Urinary bladder (tissue), 4 donors: Measurements from ENCODE around the gene ZFP36L2. TPM values are rescaled to one million over a fixed set of nuclear protein-coding genes. Genes with fewer than 3 reads are reported as not detected.
A peak's percentile ranks its signal among the peaks of the same experiment; 100 is the strongest.

ENCODE experiments used
- DNase-seq: peaks from one replicate; pipeline ENCODE4 v3.0.0-alpha.2; 2015; ENCODE audit errors: extremely low spot score
- H3K27ac ChIP-seq: one replicate; pipeline ENCODE4 v1.5.1; 2013; ENCODE audit warnings: low read depth, mild to moderate bottlenecking, moderate library complexity
- H3K36me3 ChIP-seq: one replicate; pipeline ENCODE4 v1.6.1; 2013; ENCODE audit warnings: mild to moderate bottlenecking, moderate library complexity; ENCODE audit not compliant: insufficient read depth
- H3K4me1 ChIP-seq: one replicate; pipeline ENCODE4 v1.6.1; 2013; ENCODE audit warnings: mild to moderate bottlenecking, moderate library complexity; ENCODE audit not compliant: insufficient read depth
- H3K4me3 ChIP-seq: one replicate; pipeline ENCODE4 v1.5.1; 2013; ENCODE audit warnings: low read depth, low read length
- WGBS: extraction: QIAGEN DNeasy Blood & Tissue Kit; methylation state at CpG from one replicate; pipeline ENCODE4 v1.1.7; 2013; 5-methylcytosine and 5-hydroxymethylcytosine counted together
- polyA plus RNA-seq: library from polyadenylated mRNA; stranded (reverse); fragments of 200-250 nt; gene quantifications from one replicate; pipeline ENCODE4 v1.2.3, GENCODE V29; 2013
- total RNA-seq: library from RNA; depleted of rRNA; stranded (reverse); fragments of >200 nt; gene quantifications from one replicate; pipeline ENCODE4 v1.2.3, GENCODE V29; 2014
- donor health status: healthy with polysubstance abuse.
- donor health status: healthy.

Gene ZFP36L2
- total and polyA plus RNA-seq, 2 donors, result 54.8 to 145 TPM

DNA sequence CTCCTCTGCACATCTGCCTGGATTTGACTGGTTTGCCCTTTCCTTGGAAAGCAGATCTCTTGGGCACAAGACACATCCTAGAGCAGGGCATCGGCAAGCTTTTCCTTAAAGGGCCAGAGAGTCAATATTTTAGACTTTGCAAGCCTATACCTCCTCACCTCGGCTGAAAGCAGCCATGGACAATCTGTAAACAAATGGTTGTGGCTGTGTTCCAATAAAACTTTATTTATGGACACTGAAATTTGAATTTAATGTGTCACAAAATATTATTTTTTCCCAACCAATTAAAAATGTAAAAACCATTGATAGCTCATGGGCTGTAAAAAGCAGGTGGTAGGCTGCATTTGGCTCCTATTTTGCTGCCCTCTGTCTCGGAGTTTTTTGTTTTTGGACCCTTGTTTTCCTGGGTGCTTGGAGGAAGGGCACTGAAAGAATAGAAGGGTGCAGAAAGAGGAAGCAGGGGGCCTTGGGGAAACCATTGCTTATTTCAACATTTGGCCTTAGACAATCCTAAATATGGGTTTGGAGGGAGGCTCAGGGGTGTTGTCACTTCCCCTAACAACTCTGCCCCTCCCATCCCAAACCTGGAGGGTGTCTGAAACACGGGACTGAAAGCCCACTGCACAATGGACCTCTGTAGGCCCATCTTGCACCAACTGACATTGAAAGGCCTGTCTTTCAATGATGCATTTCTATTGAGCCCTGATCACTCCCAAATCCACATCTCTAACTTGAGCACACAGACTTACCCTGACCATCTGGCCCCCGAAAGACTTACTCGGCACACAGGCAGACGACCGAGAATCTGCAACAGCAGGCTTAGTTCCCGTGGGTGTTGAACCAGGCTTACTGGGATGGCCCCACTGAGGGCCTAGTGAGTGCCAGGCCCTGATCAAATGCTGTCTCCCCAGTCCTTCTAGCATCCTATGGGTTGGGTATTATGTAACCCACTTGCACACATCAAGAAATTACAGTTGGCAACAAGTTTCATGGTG, 7.1 kb upstream of the ZFP36L2 start:
- H3K36me3 ChIP-seq, result no peaks in the 10 kb centered on the region
- WGBS, result 84% methylated on average over 9 of the region's 9 CpGs
- no peaks in the 10 kb centered on the region for H3K4me1 ChIP-seq
- DNase-seq, result no peak
- H3K4me3 ChIP-seq, result no peak overlapping the region
- no peak overlapping the region for H3K27ac ChIP-seq

DNA sequence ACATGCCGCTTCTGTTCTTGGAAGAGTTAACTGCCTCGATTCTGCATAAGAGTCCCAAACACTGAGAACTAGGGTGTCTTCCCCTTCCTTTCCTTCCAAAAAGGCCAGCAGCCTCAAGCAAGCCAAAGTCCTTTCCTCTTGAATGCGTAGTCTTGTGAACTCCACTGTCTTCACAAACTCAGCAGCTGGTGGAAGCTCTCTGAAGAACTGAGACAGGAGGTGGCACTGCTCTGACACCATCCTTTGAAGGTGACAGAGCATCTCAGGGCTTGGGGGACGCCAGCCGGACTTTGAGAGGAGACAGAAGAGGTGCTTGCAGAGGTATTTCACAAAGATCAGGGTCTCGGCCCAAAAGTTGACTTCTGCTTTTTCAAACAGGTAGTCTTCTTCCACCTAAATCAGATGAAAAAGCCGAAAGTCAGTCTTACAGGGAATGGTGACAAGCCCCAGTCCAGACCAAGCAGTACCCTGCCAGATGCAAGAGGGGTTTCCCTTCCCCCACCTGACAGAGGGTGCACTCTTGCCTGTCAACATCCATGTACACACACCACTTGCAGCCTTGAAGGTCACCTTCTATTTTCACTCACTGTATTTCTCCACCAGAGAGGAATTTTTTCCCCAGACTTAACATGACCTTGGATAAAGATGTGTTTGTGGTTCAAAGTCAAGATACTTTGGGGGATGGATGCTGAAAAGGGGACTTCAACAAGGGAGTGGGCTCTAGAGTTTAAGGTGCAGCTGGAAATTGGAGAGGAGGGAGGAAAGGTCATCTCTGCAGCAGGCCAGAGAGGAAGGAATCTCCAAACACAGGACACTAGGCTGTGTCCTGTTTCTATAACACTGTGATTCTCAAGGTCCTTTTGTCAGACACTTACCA, 4.8 kb upstream of the ZFP36L2 start:
- WGBS, result 90% methylated on average over 7 of the region's 7 CpGs
- Histone ChIP-seq H3K27ac (no peak overlapping the region), H3K36me3 (no peaks in the 10 kb centered on the region), H3K4me3 (no peak overlapping the region), H3K4me1 (no peaks in the 10 kb centered on the region)
- no peak for DNase-seq

DNA sequence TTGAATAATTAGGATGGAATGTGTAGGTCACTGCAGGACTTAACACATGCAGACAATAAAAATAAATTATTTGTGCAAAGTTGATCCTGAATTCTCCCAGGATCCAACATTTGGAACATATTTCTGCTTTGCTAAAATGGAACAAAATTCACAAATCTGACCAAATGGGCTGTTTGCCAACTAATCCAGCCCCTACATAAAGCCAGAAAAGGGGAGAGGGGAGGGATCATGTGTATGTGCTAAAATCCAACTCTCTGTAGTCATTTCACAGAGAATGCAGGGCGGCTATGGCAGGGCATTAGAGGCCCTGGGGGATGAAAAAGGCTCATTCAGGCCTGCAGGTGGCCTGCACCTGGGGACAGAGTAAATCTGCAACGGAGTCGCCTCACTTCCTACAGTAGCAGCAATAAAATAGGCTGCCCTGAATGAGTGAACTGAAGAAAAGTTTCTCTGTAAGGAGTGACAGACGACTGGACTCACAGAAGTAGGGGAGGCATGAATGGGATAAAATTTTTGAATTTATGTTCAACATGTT, 4.0 kb upstream of the ZFP36L2 start:
- Histone ChIP-seq H3K4me1 (no peaks in the 10 kb centered on the region), H3K4me3 (no peak overlapping the region), H3K36me3 (no peaks in the 10 kb centered on the region), H3K27ac (no peak overlapping the region)
- 86% methylated on average over 4 of the region's 4 CpGs for WGBS
- DNase-seq, result no peak

DNA sequence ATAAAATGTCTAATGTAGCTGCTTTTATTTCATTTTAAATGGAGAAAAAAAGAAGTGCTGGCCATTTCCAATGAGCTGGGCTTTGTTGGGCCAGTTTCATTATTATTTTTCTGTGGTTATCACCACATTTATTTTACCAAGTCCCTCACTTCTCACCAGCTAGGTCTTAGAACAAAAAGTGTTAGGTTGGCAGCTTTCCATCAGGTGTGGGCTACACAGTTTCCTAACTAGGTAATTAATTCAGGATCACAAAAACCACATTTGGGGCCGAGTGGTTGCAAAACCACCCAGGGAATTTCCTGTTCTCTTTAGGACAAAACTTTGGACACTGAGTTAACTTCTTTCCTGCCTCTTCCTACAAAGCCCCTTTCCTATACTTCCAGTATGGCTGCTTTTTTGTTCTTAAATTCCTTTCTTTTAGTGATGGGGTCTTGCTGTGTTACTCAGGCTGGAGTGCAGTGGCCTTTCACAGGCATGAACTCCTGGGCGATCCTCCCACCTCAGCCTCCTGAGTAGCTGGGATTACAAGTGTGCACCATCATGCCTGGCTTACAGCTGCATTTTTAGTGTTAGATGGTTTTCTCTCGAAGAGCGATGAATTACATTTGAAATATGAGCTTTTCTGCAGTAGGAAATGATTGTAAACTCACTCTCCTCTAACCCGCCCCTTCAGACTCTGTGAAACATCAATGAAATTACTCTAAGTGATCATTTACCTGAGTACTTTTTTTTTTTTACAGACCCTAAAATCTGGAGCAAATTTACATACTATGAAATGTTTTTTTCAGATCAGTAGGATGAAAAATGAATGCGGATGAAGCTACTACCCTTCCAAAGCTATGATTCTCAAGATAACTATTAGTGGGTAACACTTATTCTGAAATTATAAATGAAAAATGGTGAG, 2.6 kb upstream of the ZFP36L2 start:
- H3K4me3 ChIP-seq, result no peak overlapping the region
- WGBS, result 50% methylated on average over 6 of the region's 6 CpGs

DNA sequence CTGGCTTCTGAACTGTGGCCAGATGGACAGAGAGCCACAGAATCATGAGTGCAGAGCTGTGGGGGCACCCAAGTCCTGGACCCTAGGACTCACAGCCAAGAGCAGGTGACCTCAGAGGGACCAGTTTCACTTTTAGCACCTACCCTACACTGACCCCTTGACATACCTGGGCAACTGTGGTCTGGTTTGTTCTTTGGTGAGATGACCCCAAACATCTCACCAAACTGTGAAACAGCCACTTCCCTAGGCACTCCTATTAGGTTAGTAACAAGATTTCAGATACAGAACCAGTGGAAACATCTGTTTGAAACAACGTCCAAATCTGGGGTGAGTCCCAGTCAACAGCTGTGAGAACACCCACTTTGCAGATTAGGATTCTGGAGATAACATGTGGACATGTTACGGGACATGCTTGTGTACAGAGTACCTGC, 1.9 kb upstream of the ZFP36L2 start:
- H3K4me1 ChIP-seq, result no peaks in the 10 kb centered on the region
- WGBS, result 33% methylated on average over 2 of the region's 2 CpGs
- peaks cover 3% of the 10 kb centered on the region for H3K36me3 ChIP-seq
- H3K4me3 ChIP-seq, result no peak overlapping the region
- peak overlapping the region; percentile 96 for H3K27ac ChIP-seq
- no peak for DNase-seq

More for the DNA sequence above, 2.6 kb upstream of the ZFP36L2 start:
- peaks cover 3% of the 10 kb centered on the region for H3K36me3 ChIP-seq
- H3K27ac ChIP-seq, result no peak overlapping the region
- H3K4me1 ChIP-seq, result no peaks in the 10 kb centered on the region
- no peak for DNase-seq

DNA sequence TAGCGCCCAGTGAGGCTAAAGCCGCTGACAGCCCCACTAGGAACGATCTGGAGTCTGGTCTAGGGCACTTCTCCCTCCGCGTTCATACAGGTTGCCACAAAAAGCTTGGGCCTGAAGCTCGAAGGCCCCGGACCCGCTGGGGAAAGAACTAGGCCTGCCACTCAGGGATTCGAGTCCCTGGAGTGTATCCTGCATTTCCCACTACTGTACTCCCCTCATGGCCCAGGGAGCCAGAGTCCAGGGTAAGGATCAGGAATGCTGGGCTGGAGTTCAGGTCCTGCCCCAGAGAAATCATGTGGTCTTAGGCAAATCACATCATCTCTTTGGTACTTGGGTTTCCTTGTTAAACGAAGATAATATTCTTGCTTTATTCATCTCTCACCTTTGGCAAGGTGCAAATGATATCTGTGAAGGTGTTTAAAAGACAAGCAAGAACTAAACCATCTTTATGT, 1.4 kb upstream of the ZFP36L2 start:
- peak overlapping the region; percentile 57 for H3K4me3 ChIP-seq
- peak overlapping the region; percentile 96 for H3K27ac ChIP-seq
- WGBS, result 3% methylated on average over 10 of the region's 10 CpGs
- no peak for DNase-seq
- H3K4me1 ChIP-seq, result no peaks in the 10 kb centered on the region
- peaks cover 3% of the 10 kb centered on the region for H3K36me3 ChIP-seq

DNA sequence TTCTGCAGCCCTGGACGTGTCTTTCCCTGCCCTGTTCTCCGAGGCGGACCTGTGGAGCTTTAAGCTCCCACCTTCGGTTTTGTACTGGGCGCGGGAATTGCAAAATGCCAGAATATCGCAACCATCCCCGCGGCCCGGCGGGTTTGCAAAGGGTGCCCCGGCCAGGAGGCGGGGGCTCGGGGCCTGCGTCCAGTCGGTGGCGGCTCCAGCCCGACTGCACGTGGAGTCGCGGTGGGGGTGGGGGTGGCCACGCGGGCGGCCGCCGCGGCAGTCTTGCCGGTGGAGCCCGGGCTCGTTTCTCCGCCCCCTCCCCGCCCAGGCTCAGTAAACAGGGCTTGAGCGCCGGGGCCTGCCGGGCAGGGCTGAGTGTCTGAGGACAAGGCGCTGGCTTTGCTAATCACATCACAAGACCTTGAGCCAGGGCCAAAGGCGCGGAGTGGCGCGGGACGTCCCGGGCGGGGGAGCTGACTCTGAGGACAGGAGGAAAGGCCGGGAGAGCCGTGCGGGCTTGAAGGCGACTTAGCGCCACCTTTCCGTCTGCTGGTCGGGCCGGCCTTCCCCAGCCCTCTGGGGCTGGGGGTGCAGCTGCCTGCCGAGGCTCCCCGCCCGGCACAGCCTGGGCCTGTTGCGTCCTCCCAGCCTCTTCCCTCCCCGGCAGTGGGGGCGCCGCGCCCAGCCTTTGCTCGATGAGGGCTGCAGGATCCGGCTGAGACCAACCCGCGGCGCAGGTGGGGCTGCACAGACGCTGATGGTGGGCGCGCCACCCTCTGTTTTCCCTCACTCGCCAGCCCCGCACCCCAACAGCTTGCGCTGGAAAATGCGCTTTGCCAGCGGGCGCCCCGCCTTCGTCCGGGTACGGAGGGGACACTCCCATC, 786 bp upstream of the ZFP36L2 start:
- peaks cover 3% of the 10 kb centered on the region for H3K36me3 ChIP-seq
- peak overlapping the region; percentile 57 for H3K4me3 ChIP-seq
- peak overlapping the region; percentile 96 for H3K27ac ChIP-seq
- peak; percentile 74 for DNase-seq
- under 1% methylated on average over 77 of the region's 77 CpGs for WGBS
- no peaks in the 10 kb centered on the region for H3K4me1 ChIP-seq

DNA sequence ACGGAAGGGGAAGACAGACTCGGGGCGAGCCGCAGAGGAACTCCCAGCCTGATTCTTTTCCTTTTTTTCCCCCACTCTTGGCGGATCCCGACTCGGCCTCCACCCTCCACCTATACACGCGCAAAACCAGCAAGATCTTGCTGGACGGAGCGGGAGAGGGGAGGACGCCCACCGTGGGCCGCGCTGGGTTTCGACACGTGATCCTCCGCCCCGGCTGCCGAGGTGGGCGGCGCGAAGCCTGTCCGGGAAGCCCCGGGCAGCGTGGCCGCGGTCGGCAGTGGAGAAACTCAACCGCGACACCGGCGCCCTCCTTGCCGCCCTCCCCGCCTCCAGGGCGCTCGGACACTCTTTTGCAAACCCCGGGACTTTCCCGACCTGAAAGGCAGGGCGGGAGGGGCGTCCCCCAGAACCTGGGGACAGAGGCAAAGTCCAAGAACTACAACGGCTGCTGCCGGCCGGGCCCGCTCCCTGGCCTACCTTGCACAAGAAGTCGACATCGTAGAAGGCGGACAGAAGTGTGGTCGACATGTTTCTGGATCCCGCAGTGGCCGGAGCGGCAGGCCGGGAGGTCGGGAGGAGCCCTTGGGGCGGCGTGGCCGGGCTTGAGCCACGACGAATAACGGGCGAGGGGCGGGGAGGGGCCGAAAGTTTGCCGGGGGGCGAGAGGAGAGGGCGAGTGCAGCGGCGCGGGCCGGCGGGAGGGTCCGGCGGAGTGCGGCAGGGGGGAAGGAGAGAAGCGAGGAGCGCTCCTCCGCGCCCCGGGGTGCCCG, 433 bp downstream of the ZFP36L2 start:
- Histone ChIP-seq H3K4me1 (no peaks in the 10 kb centered on the region), H3K4me3 (peak overlapping the region; percentile 97), H3K36me3 (peaks cover 3% of the 10 kb centered on the region), H3K27ac (peak overlapping the region; percentile 96)
- under 1% methylated on average over 78 of the region's 80 CpGs for WGBS
- DNase-seq, result peak; percentile 25

DNA sequence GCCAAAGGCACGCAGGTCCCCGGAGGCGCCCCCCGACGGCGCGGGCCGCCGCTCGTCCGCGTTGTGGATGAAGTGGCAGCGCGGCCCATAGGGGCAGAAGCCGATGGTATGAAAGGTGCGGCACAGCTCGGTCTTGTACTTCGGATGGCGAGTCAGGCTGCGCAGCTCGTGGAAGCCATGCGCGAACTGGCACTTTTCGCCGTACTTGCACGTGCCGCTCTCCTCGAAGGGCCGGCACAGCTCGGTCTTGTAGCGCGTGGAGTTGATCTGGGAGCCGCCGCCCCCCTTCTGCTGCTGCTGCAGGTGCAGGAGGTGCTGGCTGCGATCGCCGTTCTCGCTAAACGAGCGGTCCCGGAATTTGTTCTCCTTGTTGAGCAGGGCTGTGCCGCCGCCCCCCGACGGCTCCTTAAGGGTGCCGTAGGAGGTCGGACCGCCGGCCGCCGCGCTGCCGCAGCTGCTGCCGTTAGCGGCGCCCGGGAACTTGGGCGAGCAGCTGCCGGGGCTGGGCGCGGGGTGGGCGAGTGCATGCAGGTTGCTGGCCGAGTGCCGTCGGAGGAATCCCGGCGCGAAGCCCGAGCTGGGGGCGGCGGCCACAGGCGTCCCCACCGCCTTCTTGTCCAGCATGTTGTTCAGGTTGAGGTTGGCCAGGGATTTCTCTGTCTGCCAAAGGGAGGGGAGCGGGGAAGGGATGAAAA, 1.2 kb downstream of the ZFP36L2 start:
- WGBS, result 1% methylated on average over 74 of the region's 74 CpGs
- peak; percentile 2 for DNase-seq
- Histone ChIP-seq H3K4me3 (peak overlapping the region; percentile 97), H3K27ac (peak overlapping the region; percentile 96), H3K36me3 (peaks cover 3% of the 10 kb centered on the region), H3K4me1 (no peaks in the 10 kb centered on the region)

DNA sequence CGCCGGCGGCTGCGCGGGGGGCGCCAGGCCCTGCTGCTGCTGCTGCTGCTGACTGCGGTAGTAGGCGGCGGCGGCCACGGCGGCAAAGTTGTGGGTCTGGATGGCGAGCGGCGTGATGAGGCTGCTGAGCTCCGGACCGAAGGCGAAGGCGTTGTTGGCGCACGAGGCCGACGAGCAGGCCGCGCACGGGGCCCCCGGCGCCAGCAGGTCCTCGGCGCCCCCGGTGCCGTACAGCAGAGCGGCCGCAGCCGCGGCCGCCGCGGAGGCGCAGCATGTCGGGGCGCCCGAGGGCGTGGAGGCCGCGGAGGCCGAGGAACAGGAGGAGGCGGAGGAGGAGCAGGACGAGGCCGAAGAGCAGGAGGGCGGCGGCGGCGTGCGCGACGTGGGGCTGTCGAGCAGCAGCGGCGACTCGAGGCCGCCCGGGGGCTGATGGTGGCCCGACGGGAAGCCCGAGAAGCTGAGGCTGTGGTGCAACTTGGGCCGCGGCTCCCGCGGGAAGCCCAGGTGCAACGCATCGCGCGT, 1.8 kb downstream of the ZFP36L2 start:
- H3K4me1 ChIP-seq, result no peaks in the 10 kb centered on the region
- peak overlapping the region; percentile 96 for H3K27ac ChIP-seq

DNA sequence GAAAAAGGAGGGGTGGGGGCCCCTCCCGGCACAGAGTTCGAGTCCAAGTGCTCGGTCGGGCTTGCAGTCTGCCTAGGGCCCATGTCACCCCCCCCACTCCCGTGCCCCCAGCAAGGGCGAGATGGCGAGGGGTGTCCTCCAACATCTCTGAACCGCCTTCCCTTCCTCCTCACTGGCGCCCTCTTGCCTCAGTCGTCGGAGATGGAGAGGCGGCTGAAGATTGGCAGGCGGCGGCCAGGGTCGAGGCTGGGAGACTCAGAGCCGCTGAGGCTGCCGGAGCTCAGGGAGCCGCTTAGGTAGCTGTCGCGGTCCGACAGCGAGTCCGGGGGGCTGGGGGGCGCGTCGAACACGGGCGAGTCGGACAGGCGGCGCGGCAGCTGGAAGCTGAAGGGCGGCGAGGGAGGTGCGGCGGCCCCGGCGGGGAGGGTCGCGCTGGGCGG, 2.3 kb downstream of the ZFP36L2 start:
- H3K36me3 ChIP-seq, result peaks cover 3% of the 10 kb centered on the region
- no peaks in the 10 kb centered on the region for H3K4me1 ChIP-seq
- H3K4me3 ChIP-seq, result peak overlapping the region; percentile 97
- WGBS, result under 1% methylated on average over 41 of the region's 41 CpGs
- peak overlapping the region; percentile 96 for H3K27ac ChIP-seq
- peak; percentile 55 for DNase-seq

More for the DNA sequence above, 1.8 kb downstream of the ZFP36L2 start:
- under 1% methylated on average over 74 of the region's 74 CpGs for WGBS
- Histone ChIP-seq H3K36me3 (peaks cover 3% of the 10 kb centered on the region), H3K4me3 (peak overlapping the region; percentile 97)
- DNase-seq, result no peak
